ENCODE results near the gene CRTC1.

The CRTC1 gene, protein sequence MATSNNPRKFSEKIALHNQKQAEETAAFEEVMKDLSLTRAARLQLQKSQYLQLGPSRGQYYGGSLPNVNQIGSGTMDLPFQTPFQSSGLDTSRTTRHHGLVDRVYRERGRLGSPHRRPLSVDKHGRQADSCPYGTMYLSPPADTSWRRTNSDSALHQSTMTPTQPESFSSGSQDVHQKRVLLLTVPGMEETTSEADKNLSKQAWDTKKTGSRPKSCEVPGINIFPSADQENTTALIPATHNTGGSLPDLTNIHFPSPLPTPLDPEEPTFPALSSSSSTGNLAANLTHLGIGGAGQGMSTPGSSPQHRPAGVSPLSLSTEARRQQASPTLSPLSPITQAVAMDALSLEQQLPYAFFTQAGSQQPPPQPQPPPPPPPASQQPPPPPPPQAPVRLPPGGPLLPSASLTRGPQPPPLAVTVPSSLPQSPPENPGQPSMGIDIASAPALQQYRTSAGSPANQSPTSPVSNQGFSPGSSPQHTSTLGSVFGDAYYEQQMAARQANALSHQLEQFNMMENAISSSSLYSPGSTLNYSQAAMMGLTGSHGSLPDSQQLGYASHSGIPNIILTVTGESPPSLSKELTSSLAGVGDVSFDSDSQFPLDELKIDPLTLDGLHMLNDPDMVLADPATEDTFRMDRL

DNA sequence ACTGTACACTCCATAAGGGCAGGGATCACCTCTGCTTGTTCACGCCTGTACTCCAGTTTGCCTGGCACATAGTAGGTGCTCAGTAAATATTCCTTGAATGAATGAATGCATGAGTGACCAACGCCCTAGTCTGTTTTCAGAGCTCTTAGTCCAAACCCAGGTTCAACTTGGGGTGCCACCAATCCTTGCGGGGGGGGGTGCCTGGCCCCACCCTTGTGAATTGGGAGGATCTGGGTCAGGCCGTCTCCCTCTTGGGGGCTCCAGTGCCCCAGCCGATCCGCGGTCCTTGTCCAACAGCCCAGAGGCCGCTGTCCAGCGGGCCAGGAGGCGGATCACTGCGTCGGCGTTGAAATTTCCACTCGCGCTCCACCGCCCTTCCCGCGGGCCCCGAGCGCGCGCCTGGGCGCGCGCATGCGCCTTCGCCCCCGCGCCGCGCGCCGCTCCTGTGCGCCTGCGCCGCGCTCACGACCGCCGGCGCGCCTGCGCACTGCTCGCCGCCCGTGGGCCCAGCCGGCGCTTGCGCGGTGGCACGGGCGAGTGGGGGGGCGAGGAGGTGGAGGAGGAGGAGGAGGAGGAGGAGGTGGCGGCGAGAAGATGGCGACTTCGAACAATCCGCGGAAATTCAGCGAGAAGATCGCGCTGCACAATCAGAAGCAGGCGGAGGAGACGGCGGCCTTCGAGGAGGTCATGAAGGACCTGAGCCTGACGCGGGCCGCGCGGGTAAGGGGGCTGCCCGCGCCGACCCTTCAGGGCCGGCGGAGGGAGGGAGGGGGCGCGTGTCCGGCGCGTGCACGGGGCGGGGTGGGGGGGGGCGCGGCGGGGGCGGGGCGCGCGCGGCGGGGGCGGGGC is at the start of gene CRTC1:
Gene CRTC1, plus strand, starts transcription at position 572 of the 849 bp plus-strand sequence. Its CDS starts 23 bp downstream, at position 595.
- DNase-seq (ENCODE audit: low spot score): peak; percentile 94

DNA sequence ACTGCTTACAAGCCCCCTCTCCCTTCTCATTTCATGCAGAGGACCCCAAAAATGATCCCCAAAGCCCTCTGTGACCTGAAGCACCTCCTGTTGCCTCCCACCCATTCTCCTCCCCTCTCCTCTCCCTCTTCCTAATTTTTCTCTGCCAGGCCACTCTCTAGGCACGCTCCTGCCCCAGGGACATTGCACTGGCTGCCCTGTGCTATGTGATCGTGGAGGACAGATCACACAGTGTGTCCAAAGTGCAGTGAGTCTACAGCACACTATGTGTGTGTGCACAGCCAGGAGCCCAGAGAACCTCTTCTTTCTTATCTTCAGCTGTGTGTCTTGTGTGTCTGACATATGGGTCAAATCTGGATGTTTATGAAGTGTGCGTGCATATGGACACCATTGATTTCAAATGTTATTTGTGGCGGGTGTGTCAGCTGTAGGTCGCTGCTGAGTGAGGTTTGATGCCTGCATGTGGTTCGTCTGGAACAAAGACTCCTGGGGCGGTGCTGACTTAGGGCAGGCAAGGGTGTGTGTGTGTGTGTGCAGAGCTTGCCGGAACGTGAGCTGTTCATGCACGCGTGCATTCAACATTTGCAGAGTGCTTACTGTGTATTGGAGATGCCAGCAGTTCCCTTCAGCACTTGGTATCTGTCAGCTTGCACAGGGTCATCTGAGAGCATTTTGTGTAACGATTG is 48.7 kb upstream of the CRTC1 start:
- DNase-seq (ENCODE audit: low spot score): no peak

DNA sequence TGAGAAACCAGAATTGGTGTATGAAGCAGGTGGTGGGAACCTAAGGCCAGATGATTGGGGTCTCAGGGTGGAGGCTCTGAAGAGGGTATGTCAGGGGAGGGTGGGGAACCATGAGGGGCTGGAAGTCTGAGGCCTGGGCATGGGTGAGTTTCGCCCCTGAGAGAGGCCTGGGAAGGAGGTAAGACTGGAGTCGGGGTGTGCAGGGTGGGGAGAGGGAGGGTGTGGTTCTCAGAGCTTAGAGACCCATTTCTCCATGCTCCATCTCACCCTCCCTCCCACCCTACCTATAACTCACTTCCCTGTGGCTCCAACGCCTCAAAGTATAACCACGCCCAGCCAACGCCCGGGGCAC is 47.7 kb upstream of the CRTC1 start:
- DNase-seq (ENCODE audit: low spot score): no peak

DNA sequence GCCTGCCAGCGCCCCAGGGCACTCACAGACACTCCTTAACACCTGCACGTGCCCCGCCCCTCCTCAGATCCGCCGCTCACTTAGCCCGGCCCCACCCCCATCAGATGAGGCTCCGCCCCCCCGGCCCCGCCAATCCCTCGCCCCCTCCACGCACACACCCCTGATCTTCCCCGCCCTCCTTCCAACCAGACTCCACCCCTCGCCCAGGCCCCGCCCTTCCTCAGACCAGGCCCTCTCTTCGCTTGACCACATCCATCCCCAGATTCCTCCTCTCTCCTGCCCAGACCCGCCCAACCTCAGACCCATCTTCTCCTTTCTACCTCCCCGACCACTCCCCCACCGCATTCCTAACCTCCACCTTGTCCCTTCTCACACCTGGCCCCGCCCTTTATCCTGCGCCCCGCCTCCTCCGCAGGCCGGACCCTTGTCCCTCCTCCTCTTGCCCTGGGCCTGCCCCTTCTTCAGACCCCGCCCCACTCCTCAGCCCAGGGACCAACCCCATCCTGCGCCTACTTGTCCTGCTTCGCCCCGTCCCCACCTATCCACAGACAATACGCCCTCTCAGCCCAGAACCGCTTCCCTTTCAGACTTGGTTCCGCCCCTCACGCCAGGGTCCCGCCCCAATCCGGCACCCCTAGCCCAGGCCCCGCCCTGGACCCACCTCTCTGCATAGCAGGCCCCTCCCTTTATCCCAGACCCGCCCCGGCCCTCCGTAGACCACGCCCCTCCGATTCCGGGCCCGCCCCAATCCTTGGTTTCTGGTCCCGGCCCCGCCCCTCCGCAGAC is 47.1 kb upstream of the CRTC1 start:
- DNase-seq (ENCODE audit: low spot score): peak; percentile 100

DNA sequence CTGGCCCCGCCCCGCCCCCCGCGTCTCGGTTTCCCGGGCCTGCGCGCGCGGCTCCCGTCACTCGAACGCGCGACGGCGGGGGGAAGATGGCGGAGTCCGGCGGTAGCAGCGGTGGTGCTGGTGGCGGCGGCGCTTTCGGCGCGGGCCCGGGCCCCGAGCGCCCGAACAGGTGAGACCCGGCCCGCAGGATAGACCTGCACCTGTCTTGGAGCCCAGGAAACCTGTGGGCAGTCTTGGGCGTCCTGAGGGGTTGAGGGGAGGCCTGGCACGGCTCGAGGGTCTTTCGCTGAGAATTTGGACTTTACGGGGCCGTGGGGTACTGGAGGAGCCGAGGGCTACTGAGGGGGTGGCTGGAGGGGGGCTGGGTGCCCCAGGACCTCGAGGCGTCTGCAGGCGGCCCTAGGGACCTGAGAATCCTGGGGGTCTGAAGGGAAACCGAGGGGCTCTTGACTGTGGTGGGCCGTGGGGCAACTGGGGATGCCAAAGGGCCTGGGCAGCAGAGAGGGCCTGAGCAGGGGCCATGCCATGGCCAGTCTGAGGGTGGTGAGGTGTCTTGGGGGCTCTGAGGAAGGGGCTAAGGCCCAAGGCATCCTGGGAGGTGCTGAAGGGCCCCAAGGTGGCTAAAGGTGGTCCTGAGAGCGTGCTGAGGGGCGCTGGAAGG is 46.4 kb upstream of the CRTC1 start, which contains the start of gene KLHL26:
Gene KLHL26, plus strand, starts transcription at position 60 of the 661 bp plus-strand sequence. Its CDS starts 27 bp downstream, at position 87.
- DNase-seq (ENCODE audit: low spot score): no peak

DNA sequence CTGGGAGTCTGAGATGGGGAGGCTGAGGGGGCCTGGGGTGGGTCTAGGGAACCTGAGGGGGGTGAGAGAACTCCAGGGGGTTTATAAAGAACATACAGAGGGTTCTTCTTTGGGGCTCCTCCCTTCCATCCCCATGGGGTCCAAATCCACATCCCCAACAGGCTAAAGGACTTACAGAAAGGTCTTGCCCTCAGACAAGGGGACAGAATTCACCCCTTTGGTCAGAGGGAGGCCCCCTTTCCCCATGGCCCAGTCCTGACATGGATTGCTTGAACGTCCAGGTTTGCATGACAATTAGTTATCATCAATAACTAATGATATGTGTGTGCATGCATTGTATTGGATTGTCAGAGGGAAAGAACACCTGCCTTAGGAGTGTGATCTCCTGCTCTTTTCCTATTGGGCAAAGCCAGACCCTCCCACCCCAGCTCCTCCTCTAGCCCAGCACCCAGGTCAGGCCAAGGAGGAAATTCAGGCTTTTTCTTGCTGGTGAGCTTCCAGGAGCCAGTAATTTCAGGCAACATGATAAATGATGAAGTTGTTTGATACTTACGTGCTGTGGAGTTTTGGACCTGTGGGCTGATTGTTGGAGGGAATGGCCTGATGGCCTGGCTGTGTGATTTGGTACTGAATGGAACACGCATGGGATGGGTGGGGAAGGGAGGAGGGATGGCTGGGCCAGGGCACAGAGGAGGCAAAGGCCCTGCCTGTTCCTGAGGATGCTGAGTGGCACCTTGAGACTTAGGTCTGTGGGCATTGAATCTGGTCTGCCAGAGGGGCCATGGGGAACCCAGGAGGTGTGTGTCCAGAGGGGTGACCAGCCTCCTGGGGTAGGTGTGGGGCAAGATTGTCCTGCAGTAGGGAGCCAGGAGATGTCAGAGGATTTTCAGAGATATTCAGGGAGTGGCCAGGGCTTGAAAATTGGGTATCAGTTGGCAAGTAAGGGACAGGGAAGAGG is 45.5 kb upstream of the CRTC1 start:
- DNase-seq (ENCODE audit: low spot score): no peak

DNA sequence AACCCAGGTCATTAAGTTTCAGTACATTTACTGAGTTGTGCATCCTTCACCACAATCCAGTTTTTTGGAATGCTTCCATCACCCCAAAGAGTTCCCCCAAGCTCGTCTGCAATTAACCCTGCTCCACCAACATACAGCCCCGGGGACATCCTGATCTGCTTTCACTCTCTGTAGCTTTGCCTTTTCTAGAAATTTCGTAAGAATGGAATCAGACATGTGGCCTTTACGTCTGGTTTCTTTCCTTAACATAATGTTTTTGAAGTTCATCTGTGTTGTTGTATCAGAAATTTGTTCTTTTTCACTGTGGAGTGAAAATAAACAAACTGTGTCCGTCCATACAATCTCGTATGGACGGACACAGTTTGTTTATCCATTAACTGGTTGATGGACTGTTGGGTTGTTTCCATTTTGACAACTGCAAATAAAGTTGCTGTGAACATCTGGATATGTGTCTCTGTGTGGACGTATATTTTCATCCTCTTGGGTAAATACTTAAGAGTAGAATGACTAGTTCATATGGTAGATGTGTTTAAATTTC is 43.7 kb upstream of the CRTC1 start:
- DNase-seq (ENCODE audit: low spot score): no peak

DNA sequence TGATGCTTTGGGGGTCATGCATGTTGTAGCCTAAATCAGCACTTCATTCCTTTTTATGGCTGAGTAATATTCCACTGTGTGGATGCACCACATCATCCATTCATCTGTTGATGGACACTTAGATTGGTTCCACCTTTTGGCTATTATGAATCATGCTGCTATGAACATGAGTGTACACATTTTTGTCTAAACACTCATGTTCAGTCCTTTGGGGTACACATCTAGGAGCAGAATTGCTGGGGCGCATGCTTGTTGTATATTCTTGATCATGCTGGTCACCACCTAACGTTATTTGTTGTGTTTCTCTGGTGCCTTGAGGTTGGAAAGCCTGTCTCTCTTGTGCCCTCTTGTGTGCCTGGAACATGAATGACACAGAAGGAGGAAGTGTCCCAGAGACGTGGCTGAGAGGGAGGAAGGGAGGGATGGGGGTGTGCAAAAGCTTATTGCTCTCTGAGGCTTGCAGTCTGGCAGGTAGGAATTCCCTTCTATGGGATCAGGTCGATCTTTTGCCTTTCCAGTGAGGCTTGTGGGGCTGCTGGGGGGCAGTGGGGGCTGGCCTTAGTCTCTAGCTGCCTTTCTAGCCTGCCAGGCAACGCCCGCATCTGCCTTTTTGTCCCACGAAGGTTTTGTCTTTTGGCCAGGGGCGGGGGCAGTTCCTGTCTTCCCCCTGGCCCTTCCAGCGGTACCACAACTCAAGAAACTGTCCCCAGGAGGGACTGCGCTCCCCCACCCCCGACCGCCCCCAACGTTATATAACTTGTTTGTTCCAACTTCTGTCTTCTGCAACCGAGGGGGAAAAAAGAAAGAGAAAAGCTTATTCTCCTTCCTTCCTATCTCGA is 39.1 kb upstream of the CRTC1 start:
- DNase-seq (ENCODE audit: low spot score): no peak

DNA sequence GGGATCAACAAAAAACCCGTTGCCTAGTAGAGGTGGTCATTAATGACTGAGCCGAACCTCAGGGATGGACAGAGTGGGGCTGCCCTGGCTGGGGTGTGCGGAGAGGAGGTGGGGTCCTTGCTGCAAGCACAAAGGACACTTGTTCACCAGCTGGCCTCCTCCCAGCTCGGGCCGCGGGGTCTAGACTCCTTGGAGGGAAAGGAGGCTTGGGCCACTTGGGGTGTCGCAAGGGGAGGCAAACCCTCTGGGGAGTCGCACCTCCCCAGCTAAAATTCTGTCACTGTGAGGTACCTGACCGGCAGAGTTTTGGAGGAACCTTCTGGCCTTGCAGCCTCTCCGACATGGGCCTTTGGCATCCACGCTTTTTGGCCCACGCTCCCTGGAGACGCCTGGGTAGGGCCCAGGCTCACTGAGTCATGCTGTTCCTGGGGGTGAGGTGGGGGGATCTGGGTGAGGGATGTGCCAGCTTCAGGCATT is 38.4 kb upstream of the CRTC1 start:
- no peak for DNase-seq (ENCODE audit: low spot score)

DNA sequence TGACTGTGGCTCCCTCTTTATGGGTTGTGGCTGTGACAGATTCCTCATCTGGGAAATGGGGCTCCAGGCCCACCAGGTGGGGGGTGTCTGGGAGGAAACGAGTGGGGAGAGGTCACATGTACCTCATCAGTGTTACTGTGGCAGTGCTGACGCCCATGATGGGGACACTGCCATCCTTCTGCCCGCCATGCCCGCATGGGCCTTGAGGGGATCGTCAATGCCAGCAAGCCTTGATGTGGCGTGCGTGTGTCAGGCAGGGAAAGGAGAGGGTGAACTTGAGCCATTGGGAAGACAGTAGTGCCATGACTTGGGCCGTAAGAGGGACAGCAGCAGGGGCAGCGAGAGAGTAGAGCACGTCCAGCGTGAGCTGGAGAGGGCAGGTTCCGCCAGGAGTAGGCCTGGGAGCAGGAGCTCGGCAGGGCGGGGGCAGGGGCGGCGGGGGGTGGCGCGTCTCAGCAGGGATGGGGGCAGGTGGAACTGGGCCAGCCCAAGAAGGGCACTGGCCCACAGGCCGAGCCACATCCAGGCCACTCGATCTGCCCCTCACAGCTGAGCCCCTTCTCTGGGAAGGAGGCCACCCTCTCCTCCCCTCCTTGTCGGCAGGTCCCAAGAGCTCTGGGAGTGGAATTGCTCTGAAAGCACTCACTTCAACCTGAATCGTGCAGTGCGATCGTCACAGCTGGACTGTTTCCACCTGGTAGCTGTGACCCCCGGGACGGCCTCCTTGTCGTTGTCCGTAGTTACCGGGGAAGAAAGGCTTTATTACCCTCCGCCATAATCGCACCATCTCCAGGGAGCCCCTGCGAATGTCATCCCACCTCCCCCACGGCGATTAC is 36.7 kb upstream of the CRTC1 start:
- DNase-seq (ENCODE audit: low spot score): no peak

DNA sequence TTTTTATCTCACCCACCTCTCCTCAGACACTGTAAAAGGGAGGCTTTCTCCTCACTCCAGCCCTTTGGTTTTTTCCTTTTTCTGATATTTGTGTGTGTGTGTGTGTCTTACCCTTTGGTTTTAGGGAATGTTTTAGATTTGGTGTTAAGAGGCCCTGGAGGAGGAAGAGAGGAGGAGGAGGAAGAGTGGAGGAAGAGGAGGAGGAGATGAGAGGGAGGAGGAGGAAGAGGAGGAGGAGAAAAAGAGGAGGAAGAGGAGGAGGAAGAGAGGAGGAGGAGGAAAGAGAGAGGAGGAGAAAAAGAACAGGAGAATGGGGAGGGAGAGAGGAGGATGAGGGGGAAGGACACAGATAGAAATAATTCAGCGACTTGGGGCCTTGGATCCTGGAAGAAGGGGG is 36.1 kb upstream of the CRTC1 start:
- no peak for DNase-seq (ENCODE audit: low spot score)

DNA sequence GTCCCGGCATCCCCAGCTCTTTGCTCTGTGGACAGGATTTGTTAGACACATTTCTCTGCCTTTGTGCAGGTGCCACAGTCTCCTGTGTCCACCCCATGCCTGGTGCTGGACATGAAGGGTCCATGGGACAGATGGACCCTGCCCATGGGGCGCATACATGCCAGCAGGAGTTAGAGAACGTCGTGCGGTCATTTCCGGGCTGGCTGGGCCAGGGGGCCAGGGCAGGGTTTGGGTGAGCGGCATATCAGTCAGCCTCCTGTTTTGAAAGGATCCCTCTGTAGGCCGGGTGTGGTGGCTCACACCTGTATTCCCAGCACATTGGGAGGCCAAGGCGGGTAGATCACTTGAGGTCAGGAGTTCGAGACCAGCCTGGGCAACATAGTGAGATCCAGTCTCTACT is 35.7 kb upstream of the CRTC1 start:
- no peak for DNase-seq (ENCODE audit: low spot score)

DNA sequence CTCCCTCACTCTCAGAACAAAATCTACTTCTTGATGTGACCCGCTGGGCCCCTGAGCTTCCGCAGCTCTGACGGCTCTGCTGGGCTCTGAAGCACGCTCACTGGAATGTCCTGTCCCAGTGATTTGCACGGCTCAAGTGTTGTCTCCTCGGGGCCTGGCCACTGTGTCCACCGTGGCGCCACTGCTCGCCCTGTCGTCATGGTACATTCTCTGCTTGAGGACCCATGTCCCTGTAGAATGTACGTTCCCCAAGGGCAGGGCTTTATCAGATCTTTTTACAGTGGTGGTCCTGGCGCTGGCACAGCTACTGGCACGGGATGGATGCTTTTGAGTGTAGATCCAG is 34.5 kb upstream of the CRTC1 start:
- no peak for DNase-seq (ENCODE audit: low spot score)

DNA sequence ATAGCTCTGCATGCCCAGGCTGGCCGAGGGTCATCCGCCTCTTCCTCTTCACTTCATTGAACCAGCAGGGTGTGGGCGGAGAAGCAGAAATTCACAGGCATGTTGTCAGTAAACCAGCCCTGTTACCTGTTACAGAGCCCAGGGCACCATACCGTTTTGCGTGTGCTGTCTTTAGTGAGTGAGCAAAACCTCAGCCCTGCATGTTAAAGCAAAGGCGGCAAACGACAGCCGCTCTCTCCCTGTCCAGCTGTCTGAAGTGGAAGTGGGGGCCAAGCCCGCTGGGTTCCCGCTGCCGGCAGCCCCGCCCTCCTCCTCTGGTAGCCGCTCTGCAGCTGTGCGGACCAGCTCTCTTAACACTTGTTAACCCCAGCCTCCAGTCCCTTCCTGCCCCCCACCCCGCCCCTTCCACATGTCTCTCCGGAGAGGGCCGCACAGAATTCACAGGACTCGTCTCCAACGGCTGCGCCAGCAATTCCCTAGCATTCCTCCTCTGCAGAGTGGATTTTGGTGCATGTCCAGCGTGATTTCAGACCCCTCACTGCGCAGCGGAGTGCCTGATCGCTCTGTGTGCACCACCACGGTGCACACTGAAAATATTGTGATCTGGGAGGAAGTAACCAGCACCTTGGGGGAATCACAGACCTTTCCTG is 34.0 kb upstream of the CRTC1 start:
- DNase-seq (ENCODE audit: low spot score): peak; percentile 69

DNA sequence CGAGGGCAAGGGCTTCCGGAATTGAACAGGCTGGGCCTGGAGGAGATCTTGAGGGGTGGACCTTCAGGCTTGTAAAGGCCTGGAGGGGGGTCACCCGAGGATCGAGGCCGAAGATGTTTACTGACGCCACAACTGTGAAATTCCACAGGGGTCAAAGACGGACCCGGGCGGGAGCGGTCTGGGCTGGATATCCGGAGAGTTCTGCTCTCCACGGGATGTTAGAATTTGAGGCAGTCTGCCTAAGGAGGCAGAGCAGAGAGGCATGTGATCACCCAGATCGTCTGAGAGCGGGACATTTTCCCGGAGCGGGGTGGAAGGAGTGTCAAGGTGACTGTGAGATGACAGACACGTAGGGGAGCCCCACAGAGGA is 33.5 kb upstream of the CRTC1 start:
- DNase-seq (ENCODE audit: low spot score): no peak

DNA sequence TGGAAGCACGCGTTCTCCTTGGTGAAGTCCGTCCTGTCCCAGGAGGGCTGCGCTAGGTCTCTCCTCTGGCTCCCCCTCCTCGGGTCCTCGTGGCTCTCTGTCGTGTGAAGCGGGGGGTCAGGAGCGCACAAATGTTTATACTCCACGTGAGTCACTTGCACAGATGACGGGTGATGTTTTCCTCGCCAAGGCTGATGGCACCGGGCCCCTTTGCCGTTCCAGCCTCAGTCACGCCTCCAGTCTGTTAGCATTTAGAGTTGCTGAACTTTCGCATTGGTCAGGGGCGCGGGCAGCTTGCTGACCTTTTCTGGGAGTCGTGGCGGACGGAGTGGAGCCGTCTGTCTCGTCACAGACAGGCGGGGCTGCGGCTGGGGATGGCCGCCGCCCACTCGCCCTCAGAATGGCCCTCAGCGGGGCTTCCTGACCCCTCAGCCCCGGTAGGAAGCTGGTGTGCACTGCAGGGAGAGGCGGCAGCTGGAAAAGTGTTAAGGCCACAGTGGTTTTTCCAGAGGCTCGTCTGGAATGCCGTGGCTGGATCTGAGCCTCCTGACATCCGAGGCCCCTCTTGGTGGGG is 32.9 kb upstream of the CRTC1 start:
- DNase-seq (ENCODE audit: low spot score): no peak

DNA sequence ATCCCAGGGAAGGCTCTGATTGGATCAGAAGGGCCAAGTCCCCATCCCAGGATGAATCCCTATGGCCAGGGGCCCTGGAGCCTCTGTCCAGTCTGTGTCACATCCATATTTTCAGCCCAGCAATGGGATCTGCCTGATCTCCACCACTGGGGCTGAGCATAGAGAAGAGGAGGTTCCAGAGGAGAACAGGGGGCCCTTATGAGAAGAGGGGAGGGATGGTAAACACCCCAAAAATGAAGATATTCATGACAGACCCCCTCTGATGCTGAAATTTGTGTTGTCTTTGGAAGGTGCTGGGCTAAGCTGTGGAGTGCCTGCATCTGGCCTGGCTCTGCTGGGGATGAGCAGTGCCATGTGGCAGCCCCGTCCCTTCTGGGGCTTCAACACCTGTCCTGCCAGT is 32.2 kb upstream of the CRTC1 start:
- DNase-seq (ENCODE audit: low spot score): no peak
